Lower leg skin (tissue), 4 donors: ENCODE data around the gene ARF6. TPM values are rescaled to one million over a fixed set of nuclear protein-coding genes. Genes with fewer than 3 reads are reported as not detected.

Experiments used
- DNase-seq, 2 donors: peaks; one replicate each; pipeline ENCODE4 v3.0.0-alpha.2; 2019; ENCODE audit warnings: low spot score in 2 of 2
- H3K4me3 ChIP-seq: fragments of 200-600 bp; sonication (generic); 2 replicates; pipeline ENCODE4 v1.5.1; 2017; ENCODE audit warnings: mild to moderate bottlenecking, low read depth; ENCODE audit not compliant: poor library complexity, severe bottlenecking
- POLR2A ChIP-seq, 2 donors: fragments of 450-650 bp; IDR thresholded peaks; one replicate each; pipeline ENCODE4 v1.6.1; 2016 to 2017; ENCODE audit warnings: antibody characterized with exemption in 2 of 2, mild to moderate bottlenecking in 1 of 2, moderate library complexity in 1 of 2
- WGBS, 2 donors: methylation state at CpG; one replicate each; pipeline ENCODE4 v1.1.5; 2018; 5-methylcytosine and 5-hydroxymethylcytosine counted together
- intact Hi-C: fragments of 100-400 bp; cut with DNase I; formaldehyde crosslinking; loops from one replicate; pipeline ENCODE4 v1.15.0; 2023; ENCODE audit warnings: low total_unique reads
- total RNA-seq, 4 donors: library from RNA; depleted of rRNA; stranded (reverse); fragments of >200 nt; gene quantifications; one replicate each; pipeline ENCODE4 v1.1.0, GENCODE V29; 2016
- TF ChIP-seq, protein P1 (sequence below), 3 donors: fragments of 450-650 bp; IDR thresholded peaks; one replicate each; pipeline ENCODE4 v1.5.1; 2016; ENCODE audit warnings: antibody characterized with exemption in 3 of 3, mild to moderate bottlenecking in 3 of 3, moderate library complexity in 2 of 3

The ARF6 gene
- total RNA-seq, 4 donors from 2014 or later: 102 to 128 (median 121) TPM

GRCh38 chr14:49862089-49862673 is 30.7 kb upstream of the ARF6 start:
- DNase-seq: peak; percentile 90 to 98
- WGBS, 2 donors: 0 to 1% methylated on average over 24 to 27 of the region's 30 CpGs
- peak overlapping the region; percentile 71 for H3K4me3 ChIP-seq
- intact Hi-C loops: loop anchor here (5.0 kb wide), 1 partner anchor 245 kb away; no protein-coding TSS in a partner anchor
- no peak for TF ChIP-seq POLR2A (IDR thresholded peaks at IDR 0.05)
- TF ChIP-seq, protein P1, sequence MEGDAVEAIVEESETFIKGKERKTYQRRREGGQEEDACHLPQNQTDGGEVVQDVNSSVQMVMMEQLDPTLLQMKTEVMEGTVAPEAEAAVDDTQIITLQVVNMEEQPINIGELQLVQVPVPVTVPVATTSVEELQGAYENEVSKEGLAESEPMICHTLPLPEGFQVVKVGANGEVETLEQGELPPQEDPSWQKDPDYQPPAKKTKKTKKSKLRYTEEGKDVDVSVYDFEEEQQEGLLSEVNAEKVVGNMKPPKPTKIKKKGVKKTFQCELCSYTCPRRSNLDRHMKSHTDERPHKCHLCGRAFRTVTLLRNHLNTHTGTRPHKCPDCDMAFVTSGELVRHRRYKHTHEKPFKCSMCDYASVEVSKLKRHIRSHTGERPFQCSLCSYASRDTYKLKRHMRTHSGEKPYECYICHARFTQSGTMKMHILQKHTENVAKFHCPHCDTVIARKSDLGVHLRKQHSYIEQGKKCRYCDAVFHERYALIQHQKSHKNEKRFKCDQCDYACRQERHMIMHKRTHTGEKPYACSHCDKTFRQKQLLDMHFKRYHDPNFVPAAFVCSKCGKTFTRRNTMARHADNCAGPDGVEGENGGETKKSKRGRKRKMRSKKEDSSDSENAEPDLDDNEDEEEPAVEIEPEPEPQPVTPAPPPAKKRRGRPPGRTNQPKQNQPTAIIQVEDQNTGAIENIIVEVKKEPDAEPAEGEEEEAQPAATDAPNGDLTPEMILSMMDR (IDR thresholded peaks at IDR 0.05): peak in 2 of 3 donors; percentile 97 to 100

DNA sequence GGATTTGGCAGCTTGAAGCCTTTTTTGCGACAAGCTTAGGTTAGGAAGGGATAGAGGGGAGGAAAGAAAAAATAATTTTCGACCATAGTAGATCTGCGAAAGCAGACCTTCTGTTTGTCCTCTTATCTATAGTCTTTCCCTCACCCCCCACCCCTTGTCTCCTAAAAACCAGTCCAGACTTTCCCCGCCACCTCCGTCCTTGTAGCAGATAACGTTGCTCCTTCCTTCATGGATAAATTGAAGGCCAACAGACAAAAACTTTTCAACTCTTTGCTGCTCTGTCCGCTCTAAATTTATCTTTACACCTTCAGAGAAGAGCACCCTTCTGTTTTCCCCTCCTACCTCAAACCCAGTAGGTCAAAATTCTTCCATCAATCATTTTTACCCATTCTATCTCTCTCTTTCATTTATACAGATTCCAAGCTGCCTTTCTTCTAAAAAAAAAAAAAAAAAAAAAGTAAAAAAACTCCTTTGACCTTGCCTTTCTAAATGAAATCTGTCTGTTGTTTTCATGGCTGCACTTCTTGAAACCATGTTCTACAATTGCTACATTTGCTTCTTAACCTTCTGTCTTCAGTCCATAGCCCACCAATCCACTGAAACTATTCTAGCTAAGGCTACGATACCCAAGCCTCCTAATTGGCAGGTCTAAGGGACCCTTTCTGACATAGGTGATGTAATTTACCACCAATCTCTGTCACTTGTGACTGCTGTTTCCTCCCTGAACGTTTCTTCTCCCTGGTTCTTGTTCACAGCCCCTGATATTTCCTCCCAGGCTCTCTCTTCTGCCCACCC is 29.2 kb upstream of the ARF6 start:
- H3K4me3 ChIP-seq: peak overlapping the region; percentile 67
- no peak for TF ChIP-seq POLR2A (IDR thresholded peaks at IDR 0.05)
- TF ChIP-seq, protein P1 (IDR thresholded peaks at IDR 0.05): no peak
- 15 to 18% methylated on average over 9 of the region's 9 CpGs for WGBS, 2 donors
- intact Hi-C loops: loop anchor here (5.0 kb wide), 1 partner anchor 244 kb away; no protein-coding TSS in a partner anchor
- DNase-seq: no peak

- 0 to 1% methylated on average over 4 of the region's 4 CpGs for WGBS, 2 donors
- H3K4me3 ChIP-seq: no peak overlapping the region
- DNase-seq: peak; percentile 70 to 95
- TF ChIP-seq, protein P1 (IDR thresholded peaks at IDR 0.05): peak in 1 of 3 donors; percentile 53
- TF ChIP-seq POLR2A (IDR thresholded peaks at IDR 0.05): no peak
- intact Hi-C loops: loop anchor here (5.0 kb wide), 1 partner anchor 137 kb away; no protein-coding TSS in a partner anchor
Observed at GRCh38 chr14:49865431-49865859, 27.4 kb upstream of the ARF6 start.

DNA sequence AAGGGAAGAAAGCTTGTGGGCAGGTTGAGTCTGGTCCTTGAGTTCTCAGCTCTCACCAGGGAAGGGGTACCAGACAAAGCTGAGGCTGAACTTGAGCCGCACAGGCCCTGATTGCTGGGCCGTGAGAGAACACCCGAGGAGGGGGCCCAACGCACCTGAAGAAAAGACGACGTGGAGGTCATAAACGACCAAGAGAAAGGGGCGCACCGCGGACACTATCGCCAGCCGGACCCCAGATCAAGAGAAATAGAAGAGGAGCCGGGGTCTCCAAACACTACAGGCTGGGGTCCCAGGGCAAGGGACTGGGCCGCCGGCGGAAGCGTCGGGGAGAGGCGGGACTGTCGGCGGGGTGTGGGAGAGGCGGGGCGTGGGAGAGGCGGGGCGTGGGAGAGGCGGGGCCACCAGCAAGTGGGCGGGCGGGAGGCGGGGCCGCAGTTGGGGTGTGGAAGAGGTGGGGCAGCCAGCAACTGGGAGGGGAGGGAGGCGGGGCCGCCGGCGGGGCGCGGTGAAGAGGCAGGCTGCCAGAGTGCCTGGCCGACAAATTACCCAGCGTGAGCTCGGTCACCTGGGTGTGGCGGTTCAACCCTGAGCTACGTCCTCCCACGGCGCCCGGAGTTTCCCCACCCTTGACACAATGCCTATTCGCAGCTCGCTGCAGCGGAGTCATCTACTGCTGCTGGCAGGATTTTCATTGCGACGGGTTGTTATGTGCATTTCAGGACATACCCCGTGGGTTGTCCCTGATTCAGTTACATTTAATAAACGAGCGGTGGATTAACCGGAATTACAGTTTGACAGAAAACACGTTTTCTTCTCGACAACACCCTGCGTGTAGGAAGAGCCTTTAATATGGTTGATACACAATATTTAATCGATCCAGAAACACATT is 24.8 kb upstream of the ARF6 start:
- WGBS, 2 donors: 0 to 1% methylated on average over 40 to 46 of the region's 57 CpGs
- intact Hi-C loops: loop anchor here (5.0 kb wide), 1 partner anchor 134 kb away; no protein-coding TSS in a partner anchor
- DNase-seq: peak; percentile 96 to 100

DNA sequence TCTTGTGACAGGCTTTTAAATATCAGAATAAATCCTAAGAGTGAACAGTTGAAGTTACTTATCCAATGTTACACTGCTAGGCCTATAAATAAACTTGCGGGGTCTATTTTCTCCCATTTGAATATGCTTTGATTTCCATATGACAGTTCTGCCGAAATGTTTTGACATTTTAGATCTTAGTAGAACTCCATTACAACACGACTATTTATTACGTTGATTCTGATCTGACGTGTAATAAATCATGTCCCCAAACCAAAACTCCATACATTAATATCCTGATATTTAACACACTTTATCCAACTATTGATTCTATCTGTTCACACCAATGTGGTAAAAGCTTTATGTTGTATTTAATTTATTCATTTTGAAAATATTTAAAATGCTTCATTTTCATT is 24.2 kb upstream of the ARF6 start:
- no peak overlapping the region for H3K4me3 ChIP-seq
- no peak for DNase-seq
- WGBS, 2 donors: 23 to 26% methylated on average over 5 of the region's 5 CpGs
- TF ChIP-seq, protein P1 (IDR thresholded peaks at IDR 0.05): no peak
- TF ChIP-seq POLR2A (IDR thresholded peaks at IDR 0.05): no peak
- intact Hi-C loops: loop anchor here (5.0 kb wide), 1 partner anchor 134 kb away; no protein-coding TSS in a partner anchor

More for the DNA sequence above, 24.8 kb upstream of the ARF6 start:
- H3K4me3 ChIP-seq: peak overlapping the region; percentile 32
- TF ChIP-seq POLR2A (IDR thresholded peaks at IDR 0.05): peak in 1 of 2 donors; percentile 48
- TF ChIP-seq, protein P1 (IDR thresholded peaks at IDR 0.05): no peak
